Transverse colon (tissue), 4 donors: ENCODE measurements around the gene FASN. TPM values are rescaled to one million over a fixed set of nuclear protein-coding genes. Genes with fewer than 3 reads are reported as not detected.

Experiments
- DNase-seq: peaks from one replicate; pipeline ENCODE4 v3.0.0-alpha.2; 2019
- H3K27ac ChIP-seq, 4 donors: fragments of 200-600 bp; sonication (generic); 2 replicates each; pipeline ENCODE4 v1.5.1; 2016 to 2018; ENCODE audit warnings: inconsistent platforms in 4 of 4
- H3K27me3 ChIP-seq: fragments of 200-600 bp; sonication (generic); 2 replicates; pipeline ENCODE4 v1.5.1; 2017; ENCODE audit warnings: inconsistent platforms
- H3K36me3 ChIP-seq, 4 donors: fragments of 200-600 bp; sonication (generic); 2 replicates each; pipeline ENCODE4 v1.5.1; 2017 to 2019; ENCODE audit warnings: inconsistent platforms in 4 of 4
- H3K4me1 ChIP-seq, 4 donors: fragments of 200-600 bp; sonication (generic); 2 replicates each; pipeline ENCODE4 v1.5.1; 2017 to 2020; ENCODE audit warnings: inconsistent platforms in 4 of 4
- H3K4me3 ChIP-seq, 4 donors: fragments of 200-600 bp; sonication (generic); 1 replicate in 1 of 4; 2 replicates in 3 of 4; pipeline versions ENCODE4 v1.5.1 to v1.6.1; 2017 to 2019; ENCODE audit warnings: inconsistent platforms in 4 of 4
- H3K9me3 ChIP-seq, 2 donors: fragments of 200-600 bp; sonication (generic); 2 replicates each; pipeline ENCODE4 v1.5.1; 2017 to 2019; ENCODE audit warnings: inconsistent platforms in 2 of 2
- EP300 ChIP-seq: sonication (generic); formaldehyde crosslinking; IDR thresholded peaks from one replicate; pipeline ENCODE4 v1.6.1; 2017; ENCODE audit warnings: antibody characterized with exemption, low read depth
- POLR2A ChIP-seq: fragments of 450-650 bp; IDR thresholded peaks from one replicate; pipeline ENCODE4 v1.6.1; 2016; ENCODE audit warnings: antibody characterized with exemption, mild to moderate bottlenecking, moderate library complexity
- POLR2AphosphoS5 ChIP-seq, 3 donors: sonication (generic); formaldehyde crosslinking; IDR thresholded peaks; one replicate each; pipeline ENCODE4 v1.6.1; 2016; ENCODE audit warnings: antibody characterized with exemption in 3 of 3
- WGBS, 2 donors: methylation state at CpG; one replicate each; pipeline ENCODE4 v1.1.5; 2018; ENCODE audit warnings: low coverage in 1 of 2; 5-methylcytosine and 5-hydroxymethylcytosine counted together
- in situ Hi-C, 4 donors: fragments of 200-750 bp; cut with MboI; loops; one replicate each; pipeline versions ENCODE4 v1.15.0 to v1.15.1; 2017; ENCODE audit warnings: low sequenced_read_pairs in 3 of 4, low pct_ligation_motif_present in 1 of 4, low pct_unique_long_range_greater_than_20kb in 1 of 4
- intact Hi-C: fragments of 100-400 bp; cut with DNase I; formaldehyde crosslinking; loops from one replicate; pipeline ENCODE4 v1.15.1; 2023; ENCODE audit warnings: low total_unique reads
- total RNA-seq, 4 donors: library from RNA; depleted of rRNA; stranded (reverse); fragments of >200 nt; gene quantifications; one replicate each; pipeline ENCODE4 v1.1.0, GENCODE V29; 2016
- TF ChIP-seq, protein P1 (sequence below), 5 experiments: fragments of 200-600 bp in 3 of 5; fragments of 450-650 bp in 2 of 5; sonication (generic) in 3 of 5; IDR thresholded peaks; 1 replicate in 2 of 5; 2 replicates in 3 of 5; pipeline ENCODE4 v1.5.1; 2016 to 2017; ENCODE audit warnings: antibody characterized with exemption in 5 of 5, inconsistent platforms in 3 of 5, mild to moderate bottlenecking in 2 of 5, moderate library complexity in 1 of 5

The FASN gene
- total RNA-seq, 4 donors from 2014 or later: 25.1 to 185 (median 99.4) TPM

DNA sequence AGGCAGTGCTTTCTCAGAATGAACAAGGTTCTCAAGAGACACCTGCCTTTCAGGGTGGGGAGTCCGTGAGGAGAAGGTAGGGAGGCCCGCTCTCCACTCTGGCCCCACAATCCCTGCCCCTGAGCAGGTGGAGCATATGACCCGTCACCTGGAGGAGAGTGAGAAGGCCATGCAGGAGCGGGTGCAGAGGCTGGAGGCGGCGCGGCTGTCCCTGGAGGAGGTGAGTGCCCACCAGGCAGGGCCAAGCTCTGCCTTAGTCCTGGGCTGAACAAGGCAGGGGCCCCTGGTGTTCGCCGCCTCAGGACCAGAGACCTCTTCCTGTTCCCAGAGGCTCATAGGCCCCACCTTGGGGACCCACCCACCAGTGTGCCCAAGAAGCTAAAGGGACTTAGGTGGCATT is 69.1 kb downstream of the FASN start:
- Histone ChIP-seq H3K9me3 (no peaks in the 10 kb centered on the region), H3K4me3 (no peak overlapping the region), H3K4me1 (peaks cover 6 to 30% (median 22%) of the 10 kb centered on the region in 4 donors), H3K27me3 (peaks cover 9% of the 10 kb centered on the region), H3K27ac (no peak overlapping the region), H3K36me3 (no peaks in the 10 kb centered on the region)
- no peak for TF ChIP-seq POLR2AphosphoS5 (IDR thresholded peaks at IDR 0.05)
- TF ChIP-seq, protein P1, sequence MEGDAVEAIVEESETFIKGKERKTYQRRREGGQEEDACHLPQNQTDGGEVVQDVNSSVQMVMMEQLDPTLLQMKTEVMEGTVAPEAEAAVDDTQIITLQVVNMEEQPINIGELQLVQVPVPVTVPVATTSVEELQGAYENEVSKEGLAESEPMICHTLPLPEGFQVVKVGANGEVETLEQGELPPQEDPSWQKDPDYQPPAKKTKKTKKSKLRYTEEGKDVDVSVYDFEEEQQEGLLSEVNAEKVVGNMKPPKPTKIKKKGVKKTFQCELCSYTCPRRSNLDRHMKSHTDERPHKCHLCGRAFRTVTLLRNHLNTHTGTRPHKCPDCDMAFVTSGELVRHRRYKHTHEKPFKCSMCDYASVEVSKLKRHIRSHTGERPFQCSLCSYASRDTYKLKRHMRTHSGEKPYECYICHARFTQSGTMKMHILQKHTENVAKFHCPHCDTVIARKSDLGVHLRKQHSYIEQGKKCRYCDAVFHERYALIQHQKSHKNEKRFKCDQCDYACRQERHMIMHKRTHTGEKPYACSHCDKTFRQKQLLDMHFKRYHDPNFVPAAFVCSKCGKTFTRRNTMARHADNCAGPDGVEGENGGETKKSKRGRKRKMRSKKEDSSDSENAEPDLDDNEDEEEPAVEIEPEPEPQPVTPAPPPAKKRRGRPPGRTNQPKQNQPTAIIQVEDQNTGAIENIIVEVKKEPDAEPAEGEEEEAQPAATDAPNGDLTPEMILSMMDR (IDR thresholded peaks at IDR 0.05): no peak
- no peak for TF ChIP-seq EP300
- TF ChIP-seq POLR2A: no peak
- in situ Hi-C loops (loop anchor here in 3 of 4 donors (5.0 to 25.0 kb wide), 2 partner anchors 128 to 133 kb away; no protein-coding TSS in a partner anchor), intact Hi-C loops (no loop called here)
- DNase-seq: no peak
- WGBS, 2 donors: 98% methylated on average over 9 of the region's 9 CpGs; no CpG with 5 or more reads in 1 of the 2 donors

Other genes starting within 250 kb of the FASN start
- 100 to 1,000 TPM; 486 to 732 (median 556) TPM for gene P4HB, start 237.7 kb downstream of the FASN start, total RNA-seq
- gene ARHGDIA, start 226.9 kb downstream of the FASN start, total RNA-seq: 100 to 1,000 TPM; 189 to 480 (median 323) TPM
- 10 to 100 TPM; 23.1 to 47.7 (median 36.7) TPM for gene ALYREF, start 206.7 kb downstream of the FASN start, total RNA-seq
- 100 to 1,000 TPM in 1 of 4 donors, 10 to 100 TPM in 3; 56.7 to 126 (median 86.6) TPM for gene ANAPC11, start 206.5 kb downstream of the FASN start, total RNA-seq
- under 1 TPM in 1 of 4 donors, not detected in 3; 0.41 TPM for gene NPB, start 196.0 kb downstream of the FASN start, total RNA-seq
- gene PCYT2, start 186.8 kb downstream of the FASN start, total RNA-seq: 100 to 1,000 TPM in 1 of 4 donors, 10 to 100 TPM in 3; 37.2 to 424 (median 77.1) TPM
- 100 to 1,000 TPM in 2 of 4 donors, 10 to 100 TPM in 2; 76.5 to 315 (median 172) TPM for gene SIRT7, start 180.1 kb downstream of the FASN start, total RNA-seq
- 10 to 100 TPM; 22.4 to 34.4 (median 24.3) TPM for gene MAFG, start 170.5 kb downstream of the FASN start, total RNA-seq
- 100 to 1,000 TPM in 1 of 4 donors, 10 to 100 TPM in 2, not detected in 1; 16.4 to 257 (median 20.5) TPM for gene PYCR1, start 160.9 kb downstream of the FASN start, total RNA-seq
- gene MYADML2, start 151.0 kb downstream of the FASN start, total RNA-seq: not detected
- gene NOTUM, start 137.0 kb downstream of the FASN start, total RNA-seq: not detected
- 10 to 100 TPM; 21.0 to 61.7 (median 41.3) TPM for gene ASPSCR1, start 120.6 kb downstream of the FASN start, total RNA-seq
- gene CENPX, start 75.4 kb downstream of the FASN start, total RNA-seq: 100 to 1,000 TPM in 2 of 4 donors, 10 to 100 TPM in 2; 85.4 to 131 (median 104) TPM
- gene LRRC45, start 74.9 kb downstream of the FASN start, total RNA-seq: 10 to 100 TPM; 12.7 to 40.6 (median 23.5) TPM
- gene RAC3, start 66.6 kb downstream of the FASN start, total RNA-seq: 10 to 100 TPM in 1 of 4 donors, 1 to 10 TPM in 3; 2.6 to 11.1 (median 5.0) TPM
- gene DCXR, start 60.5 kb downstream of the FASN start, total RNA-seq: 100 to 1,000 TPM in 1 of 4 donors, 10 to 100 TPM in 3; 49.4 to 117 (median 71.3) TPM
- 10 to 100 TPM; 33.2 to 92.0 (median 48.8) TPM for gene RFNG, start 46.4 kb downstream of the FASN start, total RNA-seq
- 100 to 1,000 TPM in 2 of 4 donors, 10 to 100 TPM in 2; 42.0 to 160 (median 85.5) TPM for gene GPS1, start 46.3 kb downstream of the FASN start, total RNA-seq
- gene DUS1L, start 32.4 kb downstream of the FASN start, total RNA-seq: 100 to 1,000 TPM in 3 of 4 donors, 10 to 100 TPM in 1; 98.6 to 306 (median 132) TPM
- gene CCDC57, start 114.6 kb upstream of the FASN start, total RNA-seq: 10 to 100 TPM; 23.5 to 87.5 (median 48.3) TPM
- gene SLC16A3, start 130.8 kb upstream of the FASN start, total RNA-seq: 100 to 1,000 TPM in 1 of 4 donors, 10 to 100 TPM in 3; 11.5 to 105 (median 48.9) TPM
- 100 to 1,000 TPM in 2 of 4 donors, 10 to 100 TPM in 2; 86.0 to 230 (median 148) TPM for gene CSNK1D, start 175.5 kb upstream of the FASN start, total RNA-seq
- gene CD7, start 219.4 kb upstream of the FASN start, total RNA-seq: 1 to 10 TPM; 6.1 to 9.7 (median 7.4) TPM
- 100 to 1,000 TPM in 2 of 4 donors, 10 to 100 TPM in 1, 1 to 10 TPM in 1; 5.8 to 127 (median 107) TPM for gene SECTM1, start 235.5 kb upstream of the FASN start, total RNA-seq